ENCODE results near the gene KIZ.

KIZ gene

DNA sequence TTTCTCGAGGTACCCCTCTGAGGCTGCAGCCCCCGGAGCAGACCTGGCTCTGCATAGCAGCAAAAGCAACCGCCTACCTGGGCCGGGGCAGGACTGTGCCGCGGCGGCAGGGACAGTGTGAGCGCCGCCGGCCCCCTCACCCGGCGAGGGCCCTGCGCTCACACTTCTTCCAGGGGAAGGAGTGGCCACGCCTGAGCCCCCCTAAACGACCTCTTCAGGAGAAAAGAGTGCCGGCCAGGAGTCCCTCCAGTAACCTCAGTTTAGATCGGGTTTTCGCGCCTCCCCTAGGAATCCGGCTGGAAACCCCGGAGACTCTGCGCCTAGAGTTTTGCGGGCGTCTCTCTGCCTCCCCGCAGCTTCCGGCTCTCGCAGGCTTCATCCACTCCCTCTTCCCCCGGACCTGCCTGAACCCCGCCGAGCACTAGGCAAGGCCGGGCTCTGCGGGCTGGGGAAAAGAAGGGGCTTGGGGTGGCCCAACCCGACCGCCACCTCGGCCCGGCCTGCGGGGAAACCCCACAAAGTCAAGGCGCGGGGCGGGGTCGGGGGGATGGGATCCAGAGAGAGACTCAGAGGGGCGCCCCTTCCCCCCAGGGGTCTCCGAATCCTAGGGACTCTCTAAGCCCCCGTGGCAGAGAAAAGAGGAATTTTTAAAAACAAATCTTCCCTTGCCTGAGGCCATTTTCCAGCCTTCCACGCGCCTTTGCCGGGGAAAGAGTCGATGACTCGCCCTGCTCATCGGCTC is 20.3 kb upstream of the KIZ start:
- DNase-seq, result peak in 1 of 2 experiments; percentile 53

DNA sequence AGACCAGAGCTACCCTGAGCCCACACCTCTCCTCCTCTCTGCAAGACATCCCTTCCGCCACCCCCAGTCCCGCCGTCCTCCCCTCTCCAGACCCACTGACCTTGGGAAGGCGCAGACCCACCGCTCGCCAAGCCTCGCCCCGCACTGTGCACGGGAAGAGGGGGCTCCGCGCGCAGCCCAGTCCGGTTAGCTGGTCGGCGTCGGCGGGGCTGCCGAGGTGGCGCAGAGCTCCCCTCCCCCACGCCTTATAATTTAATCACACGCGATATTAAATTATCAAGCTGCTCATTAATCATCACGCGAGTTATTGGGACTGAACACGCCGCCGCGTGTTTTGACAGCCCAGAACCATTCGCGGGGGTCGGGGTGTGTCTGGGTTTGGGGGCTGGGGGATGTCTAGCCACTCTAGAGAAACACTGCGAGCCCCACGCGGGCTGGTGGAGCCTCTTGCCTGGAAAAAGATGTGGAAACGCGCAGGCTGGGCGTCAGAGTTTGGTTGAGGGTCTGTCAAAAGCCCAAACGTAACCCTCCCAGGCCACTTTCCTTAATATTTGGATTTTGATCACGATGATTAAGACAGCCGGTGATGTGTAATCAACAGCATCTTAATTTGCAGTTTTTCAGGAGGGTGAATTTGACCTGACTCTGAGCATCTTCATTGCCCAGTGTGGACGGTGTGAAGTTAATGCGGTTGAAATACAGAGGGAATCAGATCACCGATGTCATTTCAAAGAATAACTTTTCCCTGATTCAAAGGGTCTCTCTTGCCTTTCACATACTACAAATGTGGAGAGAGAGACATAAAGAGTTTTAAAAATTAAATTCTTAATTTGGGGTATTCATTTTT is 19.5 kb upstream of the KIZ start, which contains the start of gene LINC00237:
Gene LINC00237 (minus strand): TSS at position 188 of the 847 bp plus-strand sequence.
- DNase-seq, result no peak

DNA sequence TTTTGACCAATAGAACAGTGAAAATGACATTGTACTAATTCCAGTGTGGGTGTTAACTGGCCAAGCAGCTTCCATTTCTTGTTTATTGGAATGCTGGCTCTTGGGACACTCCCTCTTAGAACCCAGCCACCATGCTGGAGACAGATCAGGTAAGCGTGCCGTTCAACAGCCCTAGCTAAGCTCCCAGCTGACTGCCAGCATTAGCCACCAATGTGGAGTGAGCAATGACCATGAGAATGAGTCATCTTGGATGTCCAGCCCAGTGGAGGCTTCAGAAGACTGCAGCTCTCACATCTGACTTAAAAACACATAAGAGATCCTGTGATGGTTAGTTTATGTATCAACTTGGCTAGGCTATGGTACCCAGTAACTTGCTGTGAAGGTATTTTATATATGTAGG is 16.7 kb upstream of the KIZ start:
- DNase-seq, result no peak

DNA sequence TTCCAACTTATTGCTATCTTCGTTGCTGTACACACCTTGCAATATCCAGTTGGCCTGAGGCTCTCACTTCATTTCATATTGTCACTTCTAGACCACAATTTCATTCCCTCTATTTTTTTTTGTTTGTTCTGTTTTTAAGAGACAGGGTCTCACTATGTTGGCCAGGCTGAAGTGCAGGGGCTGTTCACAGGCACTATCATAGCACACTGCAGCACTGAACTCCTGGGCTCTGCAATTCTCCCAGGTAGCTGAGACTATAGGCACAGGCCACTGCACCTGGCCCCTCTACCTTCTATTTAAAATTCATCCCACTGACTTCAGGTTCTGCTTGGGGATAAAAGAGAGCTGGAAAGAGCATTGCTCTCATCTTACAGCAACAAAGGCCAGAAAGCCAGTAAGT is 15.1 kb upstream of the KIZ start:
- no peak for DNase-seq

DNA sequence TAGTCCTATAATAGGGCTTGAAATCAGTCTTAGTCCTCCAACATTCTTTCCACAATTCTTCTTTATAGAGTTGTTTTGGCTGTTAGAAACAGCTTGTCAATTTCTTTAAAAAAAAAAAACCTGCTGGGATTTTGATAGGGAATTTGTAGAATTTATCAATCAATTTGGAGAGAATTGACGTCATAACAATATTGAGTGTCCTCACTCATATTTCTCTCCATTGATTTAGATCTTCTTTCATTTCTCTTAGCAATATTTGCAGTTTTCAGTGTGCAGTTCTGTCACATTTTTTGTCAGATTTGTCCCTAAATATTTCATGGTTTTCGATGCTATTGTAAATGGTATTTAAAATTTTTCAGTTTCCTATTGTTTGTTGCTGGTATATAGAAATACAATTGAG is 14.5 kb upstream of the KIZ start:
- DNase-seq, result no peak

DNA sequence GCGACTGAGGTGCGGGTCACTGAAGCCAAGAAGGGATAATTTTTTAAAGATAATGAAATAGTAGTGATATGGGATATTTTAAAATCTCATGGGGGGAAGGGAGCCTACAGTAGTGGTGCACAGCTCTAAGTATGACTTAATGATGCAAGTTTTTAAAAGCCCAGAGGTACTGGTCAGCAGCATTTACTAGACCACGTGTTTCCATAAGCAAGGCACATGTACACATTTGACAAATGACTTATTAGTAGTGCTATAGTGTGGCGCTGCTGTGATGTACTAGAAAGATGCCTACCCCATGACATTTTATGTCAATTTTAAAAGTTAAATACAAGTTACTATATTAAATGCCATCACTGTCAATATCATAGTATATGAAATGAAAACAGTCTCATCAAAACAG is 12.2 kb upstream of the KIZ start:
- DNase-seq, result no peak

DNA sequence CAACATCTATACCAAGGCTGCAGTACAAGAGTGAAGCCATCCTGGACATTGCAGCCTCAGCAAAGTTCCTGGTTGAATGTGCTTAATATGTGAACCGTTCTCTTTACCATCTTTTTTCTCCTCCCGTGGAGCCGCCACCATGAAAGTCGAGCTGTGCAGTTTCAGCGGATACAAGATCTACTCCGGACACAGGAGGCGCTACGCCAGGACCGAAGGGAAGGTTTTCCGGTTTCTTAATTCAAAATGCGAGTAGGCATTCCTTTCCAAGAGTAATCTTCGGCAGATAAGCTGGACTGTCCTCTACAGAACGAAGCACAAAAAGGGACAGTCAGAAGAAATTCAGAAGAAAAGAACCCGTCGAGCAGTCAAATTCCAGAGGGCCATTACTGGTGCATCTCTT is 11.3 kb upstream of the KIZ start:
- no peak for DNase-seq

DNA sequence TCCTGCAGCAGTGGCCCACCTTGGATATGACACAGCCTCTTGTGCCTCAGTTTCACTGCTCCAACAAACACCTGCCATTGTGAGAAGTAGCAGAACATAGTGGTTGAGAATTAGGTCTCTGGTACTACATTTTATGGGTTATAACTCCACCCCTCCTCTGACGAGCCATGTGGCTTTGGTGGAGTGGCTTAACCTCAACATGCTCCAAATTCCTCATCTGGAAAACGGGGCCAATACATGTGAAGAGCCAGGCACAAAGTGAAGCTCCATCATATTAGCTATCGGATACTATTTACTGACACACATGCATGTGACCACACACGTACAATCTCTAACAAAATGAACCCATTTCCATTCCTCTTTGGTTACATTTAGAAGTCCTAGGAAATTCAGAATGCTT is 8.4 kb upstream of the KIZ start:
- no peak for DNase-seq

DNA sequence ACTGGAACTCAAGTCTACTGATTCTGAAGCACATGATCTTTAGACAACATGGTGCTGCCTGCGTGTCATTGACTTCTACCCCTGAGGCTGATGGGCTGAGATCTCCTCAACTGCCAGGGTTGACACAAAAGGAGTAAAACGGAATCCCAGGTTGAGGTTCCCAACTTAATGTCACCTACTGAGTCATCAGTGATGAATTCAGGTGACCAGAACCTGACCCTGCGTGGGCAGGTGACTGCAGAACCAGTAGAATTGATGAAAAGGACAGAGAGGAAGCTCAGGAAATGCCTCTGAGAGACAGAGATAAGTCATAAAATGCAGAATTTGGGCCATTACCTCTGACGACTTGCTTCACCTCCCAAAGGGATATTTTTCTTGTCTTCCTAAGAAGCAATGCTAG is 7.7 kb upstream of the KIZ start:
- DNase-seq, result no peak

DNA sequence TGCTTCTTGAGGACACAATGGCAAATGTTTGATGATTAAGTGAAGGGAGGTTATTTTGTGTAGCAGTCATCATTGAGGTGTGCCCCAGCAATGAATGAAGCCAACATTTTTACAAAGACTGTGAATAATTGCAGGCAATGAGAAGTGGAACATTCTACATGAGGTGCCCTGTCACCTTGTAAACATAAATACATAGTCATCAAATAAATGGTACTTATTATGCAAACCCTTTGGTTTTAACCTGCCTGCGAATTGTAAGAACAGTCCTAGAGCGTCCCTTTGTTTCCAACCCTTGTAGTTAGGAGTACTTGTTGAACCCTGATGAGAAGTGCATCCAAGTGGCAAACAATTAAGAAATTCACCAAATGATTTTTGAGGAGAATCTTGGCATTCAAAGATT is 7.1 kb upstream of the KIZ start:
- no peak for DNase-seq

DNA sequence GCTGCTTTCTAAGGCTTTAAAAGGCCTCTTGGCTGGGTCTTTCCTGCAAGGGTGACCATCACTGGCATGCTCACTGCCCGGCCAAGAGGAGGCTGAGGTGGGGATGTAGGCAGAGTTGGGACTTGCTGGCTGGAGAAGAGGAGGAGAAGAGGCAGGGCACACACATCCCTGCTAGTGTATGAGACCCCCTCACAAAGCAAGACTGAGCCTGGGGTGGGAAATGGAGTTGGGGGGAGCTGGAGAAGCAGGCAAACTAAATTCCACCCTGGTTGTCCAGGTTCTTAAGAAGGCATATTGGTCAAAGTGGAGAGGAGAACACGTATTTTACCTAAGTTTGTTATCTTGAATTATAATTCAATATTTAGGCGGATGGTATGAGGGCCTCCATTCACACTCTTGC is 1.7 kb upstream of the KIZ start:
- no peak for DNase-seq

DNA sequence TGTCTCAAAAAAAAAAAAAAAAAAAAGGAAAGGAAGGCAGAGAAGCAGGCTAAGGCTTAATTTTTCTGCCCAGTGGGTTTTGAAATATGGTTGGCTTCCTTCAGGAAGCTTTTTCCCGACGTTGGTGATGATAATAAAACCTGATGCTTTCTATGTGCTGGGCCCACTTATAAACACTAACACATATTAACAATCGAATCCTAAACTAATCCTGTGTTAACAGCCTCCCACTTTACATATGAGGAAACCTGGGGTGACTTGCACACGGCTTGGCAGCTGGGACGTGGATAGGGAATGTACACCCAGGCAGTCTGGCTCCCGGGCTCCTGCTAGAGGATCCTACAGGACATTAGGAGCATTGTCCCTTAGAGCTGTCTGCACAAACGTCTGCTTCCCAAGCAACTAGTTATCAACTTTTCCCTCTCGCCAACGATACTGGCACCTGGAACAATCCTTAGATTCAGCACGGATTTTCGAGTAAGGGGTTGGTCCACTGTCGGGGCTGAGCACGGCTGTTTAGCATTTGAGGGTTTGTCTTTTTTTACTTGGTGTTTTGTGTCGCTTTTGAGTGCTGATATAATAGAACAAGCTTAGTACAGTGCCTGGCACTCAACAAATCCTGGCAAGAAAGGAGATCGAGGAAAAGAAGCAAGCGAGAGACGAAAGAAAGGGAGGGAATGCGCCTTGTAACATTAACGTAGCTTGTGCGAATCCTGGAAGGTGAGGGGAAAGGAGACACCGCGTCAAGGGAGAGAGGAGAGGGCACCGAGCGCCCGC is 622 bp upstream of the KIZ start:
- peak; percentile 57 to 79 for DNase-seq

DNA sequence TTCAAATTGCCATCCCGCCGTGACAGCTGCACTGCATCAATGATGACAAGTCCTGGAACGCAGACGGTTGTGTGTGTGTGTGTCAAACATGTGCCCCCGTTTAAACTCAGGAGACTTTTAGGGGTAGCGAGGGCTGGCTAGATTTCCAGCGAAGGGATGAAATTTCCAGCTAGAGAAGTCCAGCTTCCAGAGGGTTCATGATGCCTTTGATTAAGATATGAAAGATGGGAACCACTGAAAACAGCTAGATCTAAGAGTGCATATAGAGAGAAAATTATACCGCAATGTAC is 644 bp downstream of the KIZ start:
- peak in 1 of 2 experiments; percentile 52 for DNase-seq

DNA sequence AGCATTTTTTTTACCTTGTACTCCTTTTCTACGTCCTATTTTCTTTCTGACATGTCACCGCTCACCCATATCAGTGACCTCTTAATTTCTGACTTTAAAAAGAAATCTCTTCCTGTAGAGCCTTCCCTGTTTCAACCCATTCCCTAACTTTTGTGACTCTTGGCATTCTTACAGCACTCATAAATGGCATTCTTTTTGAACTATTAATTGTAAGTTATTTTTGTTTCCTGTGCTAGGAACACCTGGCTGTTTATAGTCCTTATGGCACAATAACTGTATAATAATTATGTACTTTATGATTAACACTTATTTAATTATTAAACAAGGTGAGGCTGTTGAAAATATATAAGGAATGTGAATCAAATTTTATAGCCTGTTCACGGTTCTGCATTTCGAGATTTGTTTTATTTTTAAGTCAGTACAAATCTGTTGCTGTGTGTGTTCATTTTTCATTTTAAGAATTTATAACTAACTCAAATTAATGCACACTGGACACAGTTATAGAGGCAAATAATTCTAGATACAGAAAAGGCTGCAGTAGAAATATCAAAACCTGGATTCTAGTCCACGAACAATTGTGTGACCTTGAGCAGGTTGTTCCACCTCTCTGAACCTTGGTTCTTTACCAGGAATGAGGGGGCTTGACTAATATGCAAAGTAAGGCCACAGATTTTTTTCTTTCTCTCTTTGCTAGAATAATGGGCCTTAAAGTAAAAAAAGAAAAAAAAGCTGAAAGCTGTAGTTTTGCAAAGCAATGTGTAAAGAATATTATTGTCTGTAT is 1.5 kb downstream of the KIZ start:
- DNase-seq, result no peak

DNA sequence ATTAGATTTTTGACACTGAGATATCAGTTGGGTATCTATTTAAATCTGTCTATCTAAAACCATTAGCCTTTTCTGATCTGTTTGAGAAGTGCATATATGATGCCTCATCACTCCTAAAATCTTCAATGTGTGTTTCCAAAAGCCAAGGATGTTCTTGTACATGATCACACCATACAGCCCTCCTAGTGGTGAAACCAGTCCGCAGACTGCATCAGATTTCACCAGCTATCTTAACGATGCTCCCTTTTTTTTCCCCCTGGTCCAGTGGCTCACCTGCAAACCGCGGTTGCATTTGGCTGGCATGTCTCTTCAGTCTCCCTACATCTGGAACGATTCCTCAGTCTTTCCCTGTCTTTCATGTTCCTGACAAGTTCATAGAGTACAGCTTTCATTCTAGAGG is 4.0 kb downstream of the KIZ start:
- no peak for DNase-seq

DNA sequence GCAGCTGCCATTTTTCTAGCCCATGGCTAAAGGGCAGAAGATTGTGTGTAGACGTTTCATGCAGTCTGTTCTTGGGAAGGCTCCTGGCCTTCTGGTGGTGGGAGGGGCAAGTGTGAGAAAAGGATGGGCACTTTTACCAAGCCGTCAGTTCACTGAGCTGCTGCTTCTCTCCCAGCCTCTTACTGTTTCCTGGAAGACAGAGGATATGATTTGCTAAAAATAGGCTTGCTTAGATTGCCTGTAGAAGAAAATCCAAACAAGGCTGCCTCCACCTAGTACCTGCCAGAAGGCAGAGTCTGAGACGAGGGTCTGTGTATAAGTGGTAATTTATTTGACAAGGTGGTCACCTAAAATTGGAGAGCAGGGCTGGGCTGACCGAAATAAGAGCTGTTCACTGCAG is 7.5 kb downstream of the KIZ start:
- no peak for DNase-seq

DNA sequence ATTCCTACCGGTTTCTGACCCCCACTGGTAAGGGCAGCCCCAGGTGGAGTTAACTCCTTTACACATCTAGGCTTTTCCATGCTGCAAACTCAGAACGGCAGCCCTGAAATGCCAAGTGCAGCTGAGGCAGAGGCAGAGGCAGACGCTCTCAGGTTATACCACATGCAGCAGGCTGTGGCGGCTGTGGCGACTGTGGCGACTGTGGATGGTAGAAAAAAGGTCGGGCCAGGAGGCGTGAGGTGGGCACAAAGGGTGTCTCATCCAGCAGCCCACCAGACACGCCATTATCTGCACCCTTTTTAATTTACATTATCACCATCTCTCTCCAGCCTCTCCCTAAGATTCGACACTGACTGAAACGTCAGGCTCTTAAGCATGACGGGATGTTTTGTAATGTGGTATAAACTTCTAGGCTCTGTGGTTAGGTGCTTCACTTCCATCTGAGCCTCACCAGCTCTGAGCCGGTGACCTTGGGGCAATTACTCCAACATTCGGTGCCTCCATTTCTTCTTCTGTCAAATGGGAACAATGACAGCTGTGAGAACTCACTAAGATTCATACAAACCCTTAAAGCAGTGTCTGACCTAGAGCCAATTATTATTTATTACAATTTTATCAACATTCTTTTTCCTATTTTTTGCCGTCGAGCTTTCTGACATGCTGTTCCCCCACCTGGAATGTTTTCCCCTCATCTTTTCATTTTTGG is 8.2 kb downstream of the KIZ start:
- DNase-seq, result no peak

DNA sequence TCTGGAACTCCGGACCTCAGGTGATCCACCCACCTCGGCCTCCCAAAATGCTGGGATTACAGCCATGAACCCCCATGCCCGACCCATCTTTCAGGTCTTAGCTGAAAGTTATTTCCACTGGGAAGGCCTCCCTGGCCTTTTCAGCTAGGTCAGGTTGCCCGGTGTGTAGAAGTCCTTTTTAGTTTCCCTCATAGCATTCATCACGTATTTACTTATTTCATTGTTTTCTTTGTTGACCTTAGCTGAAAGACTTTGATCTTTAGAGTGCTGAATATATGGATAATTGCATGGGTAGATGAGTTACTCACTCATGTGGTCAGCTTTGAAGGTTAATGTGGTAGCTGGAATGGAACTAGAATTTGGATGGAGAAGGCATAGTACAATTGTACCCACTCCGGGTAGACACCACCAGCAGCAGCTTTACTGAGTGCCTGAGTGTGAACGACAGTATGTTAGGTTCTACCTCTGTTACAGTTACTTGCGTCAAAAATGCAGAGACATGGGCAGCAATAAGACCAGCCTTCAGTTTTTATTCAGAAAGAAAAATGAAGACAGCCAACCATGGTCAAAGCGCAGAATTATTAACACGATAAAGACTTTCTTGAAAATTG is 9.1 kb downstream of the KIZ start:
- no peak for DNase-seq

DNA sequence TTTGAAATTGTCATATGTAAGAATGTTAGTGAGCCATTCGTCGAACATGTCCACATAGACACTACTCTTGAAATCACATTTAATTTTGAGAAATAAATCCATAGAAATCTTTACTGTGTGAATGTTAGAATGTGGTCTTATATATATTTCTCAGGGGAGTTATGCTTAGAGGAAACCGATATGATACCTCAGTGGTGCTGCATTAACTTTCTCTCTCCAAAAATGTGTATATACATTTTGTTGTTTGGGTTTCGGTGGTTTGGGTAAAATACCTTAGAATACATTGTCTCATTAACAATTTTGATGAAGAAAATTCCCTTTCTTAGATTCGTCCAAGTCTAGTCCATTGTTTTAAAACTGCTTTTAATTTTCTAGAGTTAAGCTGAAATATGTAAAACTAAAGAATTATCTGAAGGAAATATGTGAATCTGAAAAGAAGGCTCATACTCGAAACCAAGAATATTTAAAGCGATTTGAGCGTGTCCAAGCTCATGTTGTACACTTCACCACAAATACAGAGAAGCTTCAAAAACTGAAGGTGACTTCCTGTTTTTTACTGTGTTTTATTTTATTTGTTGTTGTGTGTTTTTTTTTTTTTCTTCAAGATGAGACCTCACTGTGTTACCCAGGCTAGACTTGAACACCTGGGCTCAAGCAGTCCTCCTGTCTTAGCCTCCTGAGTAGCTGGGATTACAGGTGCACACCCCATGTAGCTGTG is 10.3 kb downstream of the KIZ start:
- DNase-seq, result no peak

DNA sequence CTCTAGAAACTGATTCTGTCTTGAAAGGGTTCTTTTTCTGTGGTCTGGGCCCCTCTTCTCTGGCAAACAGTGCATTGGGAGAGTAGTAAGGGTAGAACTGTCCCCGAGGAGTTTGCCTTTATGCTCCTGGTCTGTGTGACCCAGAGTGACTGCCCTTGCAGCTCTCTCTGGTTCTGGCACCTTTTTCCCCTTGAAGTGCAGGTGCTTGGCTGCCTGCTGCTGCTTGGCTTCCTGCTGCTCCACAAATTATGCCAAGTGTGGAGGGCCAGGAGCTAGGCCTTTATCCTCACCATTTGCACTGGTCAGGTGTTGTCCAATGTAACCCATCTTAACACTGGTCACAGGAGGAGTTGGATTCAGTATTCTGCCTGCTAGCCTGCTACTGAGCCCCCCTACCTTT is 11.2 kb downstream of the KIZ start:
- no peak for DNase-seq

DNA sequence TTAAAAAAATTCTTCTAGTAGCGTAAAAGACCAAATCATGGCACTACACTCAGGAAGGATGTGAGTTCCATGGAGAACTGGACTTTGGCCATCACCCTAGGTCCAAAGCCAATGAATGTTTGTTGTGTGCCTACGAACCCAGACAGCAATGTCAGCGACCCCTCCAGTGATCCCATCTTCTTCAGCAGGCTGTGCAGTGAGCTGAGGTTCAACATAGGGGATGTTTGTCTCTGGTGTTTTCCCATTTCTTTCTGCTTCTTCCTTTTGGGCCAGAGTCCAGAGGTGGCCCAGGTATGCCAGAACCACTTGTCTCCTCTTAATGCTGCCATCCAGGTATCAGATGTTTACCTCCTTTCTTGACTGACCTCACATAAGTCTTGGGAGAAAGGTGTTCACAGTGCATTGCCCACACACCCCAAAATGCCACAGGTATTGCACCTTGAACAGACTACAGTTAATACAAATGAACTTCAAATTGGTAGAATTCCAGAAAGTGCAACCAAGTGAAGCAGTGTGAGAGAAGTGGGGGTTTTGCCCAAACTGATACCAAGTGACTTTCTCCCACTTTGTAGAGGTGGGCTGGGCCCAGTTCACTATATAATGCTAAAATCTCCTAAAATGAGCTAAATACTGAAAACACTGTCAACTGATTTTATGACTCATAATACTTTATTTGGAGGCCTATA is 14.1 kb downstream of the KIZ start:
- DNase-seq, result no peak
